Activated gamma-delta T cell (primary cell): ENCODE results near the gene AOX1.
"Not testable (repeated sequence)": the region's sequence is repeated elsewhere in the genome, so short reads cannot be mapped to it uniquely, and the experiment has no call there.

Source experiments
- DNase-seq: peaks from one replicate; lab custom pipeline; 2025; lab: John Stamatoyannopoulos, UW

Gene AOX1

GRCh38 chr2:200627110-200627770 is 41.4 kb downstream of the AOX1 start:
- DNase-seq: no peak

GRCh38 chr2:200628461-200628860 is 42.6 kb downstream of the AOX1 start:
- DNase-seq: not testable (repeated sequence)

GRCh38 chr2:200631287-200631686 is 45.5 kb downstream of the AOX1 start:
- DNase-seq: no peak

- DNase-seq: no peak
Measured at GRCh38 chr2:200634231-200634964, 48.6 kb downstream of the AOX1 start.

- DNase-seq: no peak
Measured at GRCh38 chr2:200635251-200635650, 49.4 kb downstream of the AOX1 start.

- no peak for DNase-seq
Measured at GRCh38 chr2:200637901-200638300, 52.1 kb downstream of the AOX1 start.

GRCh38 chr2:200640176-200640575 is 54.4 kb downstream of the AOX1 start:
- no peak for DNase-seq

GRCh38 chr2:200640901-200641300 is 55.1 kb downstream of the AOX1 start:
- DNase-seq: no peak

GRCh38 chr2:200648518-200649281 is 62.9 kb downstream of the AOX1 start:
- not testable (repeated sequence) for DNase-seq

GRCh38 chr2:200649724-200650123 is 63.9 kb downstream of the AOX1 start:
- no peak for DNase-seq

- no peak for DNase-seq
Measured at GRCh38 chr2:200650195-200650594, 64.4 kb downstream of the AOX1 start.

GRCh38 chr2:200652158-200652557 is 66.3 kb downstream of the AOX1 start:
- DNase-seq: no peak

GRCh38 chr2:200653021-200653420 is 67.2 kb downstream of the AOX1 start:
- DNase-seq: no peak

- DNase-seq: no peak
Measured at GRCh38 chr2:200654823-200655222, 69.0 kb downstream of the AOX1 start.

GRCh38 chr2:200655918-200656580 is 70.2 kb downstream of the AOX1 start:
- DNase-seq: no peak

- DNase-seq: no peak
Measured at GRCh38 chr2:200658278-200658864, 72.6 kb downstream of the AOX1 start.

GRCh38 chr2:200659410-200659809 is 73.6 kb downstream of the AOX1 start:
- DNase-seq: no peak

- DNase-seq: no peak
Measured at GRCh38 chr2:200661477-200661876, 75.7 kb downstream of the AOX1 start.

GRCh38 chr2:200662727-200663126 is 76.9 kb downstream of the AOX1 start:
- DNase-seq: no peak

- no peak for DNase-seq
Measured at GRCh38 chr2:200664770-200665494, 79.1 kb downstream of the AOX1 start.
